ENCODE data around the gene CD177.
"Not testable (repeated sequence)": the region's sequence is repeated elsewhere in the genome, so short reads cannot be mapped to it uniquely, and the experiment has no call there.

- TF ChIP-seq CTCF, POLR2AphosphoS5, POLR2A, EP300 (IDR thresholded peaks at IDR 0.05): not testable (repeated sequence)
These were observed 15.4 kb downstream of the CD177 start for GRCh38 chr19:43368897-43369296.
